Activated T-cell treated with anti-CD3 and anti-CD28 coated beads for 24 hours (primary cell): ENCODE measurements around the gene FOXP1.

ENCODE experiments used
- DNase-seq: peaks from one replicate; pipeline ENCODE4 v3.0.0-alpha.2; 2020; ENCODE audit warnings: low read depth

FOXP1 gene

DNA sequence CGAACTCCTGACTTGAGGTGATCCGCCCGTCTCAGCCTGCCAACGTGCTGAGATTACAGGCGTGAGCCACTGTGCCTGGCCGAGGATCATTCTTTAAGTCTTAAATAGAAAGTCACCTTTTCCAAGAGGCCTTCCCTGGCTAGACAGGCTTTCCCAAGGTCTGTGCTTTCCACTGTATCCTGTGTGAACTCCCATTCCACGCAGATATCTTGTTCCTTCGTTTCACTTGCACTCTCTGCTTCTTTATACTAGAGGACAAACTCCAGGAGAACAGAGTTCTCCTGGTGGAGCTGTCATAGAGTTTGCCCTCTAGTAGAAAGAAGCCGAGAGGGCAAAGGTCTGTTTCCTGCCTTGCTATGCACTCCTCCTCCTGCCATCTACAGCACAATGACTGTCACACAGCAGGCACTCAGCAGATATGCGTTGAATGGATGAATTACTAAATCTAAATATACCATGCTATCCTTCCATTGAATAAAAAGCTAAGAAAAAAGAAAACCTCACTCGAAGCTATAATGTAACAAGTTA lies 211.2 kb downstream of the FOXP1 start:
- no peak for DNase-seq

GRCh38 chr3:71371282-71371681 lies 212.2 kb downstream of the FOXP1 start:
- no peak for DNase-seq

DNA sequence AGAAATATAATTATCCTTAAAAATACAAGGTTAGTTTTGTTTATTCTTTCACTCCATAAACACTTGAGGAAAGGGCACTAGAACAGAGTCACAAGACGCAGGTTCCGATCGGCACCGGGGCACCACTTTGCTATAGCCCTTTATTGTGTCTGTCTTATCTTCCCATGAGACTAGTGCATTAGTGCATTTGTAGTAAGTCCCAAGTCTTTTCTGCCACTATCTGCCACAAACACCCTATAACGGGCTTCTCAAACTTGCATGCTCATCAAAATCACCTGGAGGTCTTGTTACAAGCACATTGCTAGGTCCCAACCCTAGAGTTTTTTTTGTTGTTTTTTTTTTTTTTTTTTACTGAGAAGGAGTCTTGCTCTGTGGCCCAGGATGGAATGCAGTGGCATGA lies 213.1 kb downstream of the FOXP1 start:
- DNase-seq = no peak

GRCh38 chr3:71369701-71370391 lies 213.7 kb downstream of the FOXP1 start:
- DNase-seq = no peak

- DNase-seq = no peak
These were observed 216.4 kb downstream of the FOXP1 start for GRCh38 chr3:71366988-71367604.

DNA sequence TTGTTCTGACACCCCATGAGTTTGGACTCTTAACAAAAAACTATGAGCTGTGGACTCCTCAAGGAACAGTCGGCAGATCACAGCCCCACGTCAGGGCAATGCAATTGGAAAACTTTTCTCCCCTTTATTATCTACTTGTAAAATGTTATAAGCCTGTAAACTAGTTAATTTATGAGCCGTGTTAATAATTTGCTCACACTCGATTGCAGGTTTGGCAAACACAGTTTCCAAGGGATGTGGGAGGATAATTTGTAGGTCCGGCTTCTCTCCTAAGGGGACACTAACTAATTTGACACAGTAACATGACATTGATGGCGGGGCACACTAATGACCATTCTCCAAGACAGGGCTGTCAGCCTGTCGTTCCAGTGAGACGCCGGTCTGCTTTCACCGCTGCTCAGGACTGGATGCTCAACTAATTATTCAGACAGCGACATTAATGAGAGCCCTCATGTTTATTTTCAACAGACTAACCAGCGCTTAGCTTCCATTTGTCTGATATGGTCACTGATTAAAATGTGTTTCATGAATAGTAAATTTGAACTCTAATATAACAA lies 222.1 kb downstream of the FOXP1 start:
- no peak for DNase-seq

DNA sequence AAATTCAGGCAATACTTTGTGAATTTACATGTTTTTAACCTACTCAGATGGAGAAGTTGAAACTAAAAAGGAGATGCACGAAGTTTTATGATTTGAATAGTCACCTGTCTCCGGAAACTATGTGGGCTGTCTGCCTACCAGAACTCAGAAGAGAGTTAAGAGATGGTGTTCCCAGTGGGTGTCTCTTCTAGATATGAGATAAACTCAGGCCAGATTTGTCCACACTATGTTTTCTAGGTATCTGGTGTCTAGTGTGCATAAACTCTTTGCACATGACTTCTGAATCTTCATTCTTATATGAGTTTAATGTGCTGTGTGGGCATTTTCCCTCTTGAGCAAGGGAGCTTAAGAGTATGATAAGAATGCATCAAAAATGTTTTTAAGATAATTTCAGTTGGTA lies 222.8 kb downstream of the FOXP1 start:
- no peak for DNase-seq

DNA sequence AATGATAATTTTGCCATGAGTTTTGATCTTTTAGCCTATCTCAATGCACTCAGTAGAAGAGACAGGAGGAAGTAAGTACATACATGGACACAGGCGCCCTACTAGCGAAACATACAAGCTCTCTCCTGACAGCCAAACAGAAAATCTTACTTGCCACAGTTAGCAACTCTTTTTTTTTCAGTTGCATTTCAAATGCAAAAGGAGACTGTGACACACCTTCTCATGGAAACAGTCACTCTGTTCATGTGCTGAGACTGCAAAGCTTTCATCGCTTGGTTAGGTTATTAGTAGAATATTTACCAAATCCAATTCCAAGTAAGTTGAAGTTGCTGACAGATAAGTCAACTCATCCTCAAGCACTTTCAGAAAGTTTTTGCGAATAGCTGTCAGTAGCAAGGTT lies 223.3 kb downstream of the FOXP1 start:
- no peak for DNase-seq

GRCh38 chr3:71358243-71358642 lies 225.3 kb downstream of the FOXP1 start:
- DNase-seq = no peak

DNA sequence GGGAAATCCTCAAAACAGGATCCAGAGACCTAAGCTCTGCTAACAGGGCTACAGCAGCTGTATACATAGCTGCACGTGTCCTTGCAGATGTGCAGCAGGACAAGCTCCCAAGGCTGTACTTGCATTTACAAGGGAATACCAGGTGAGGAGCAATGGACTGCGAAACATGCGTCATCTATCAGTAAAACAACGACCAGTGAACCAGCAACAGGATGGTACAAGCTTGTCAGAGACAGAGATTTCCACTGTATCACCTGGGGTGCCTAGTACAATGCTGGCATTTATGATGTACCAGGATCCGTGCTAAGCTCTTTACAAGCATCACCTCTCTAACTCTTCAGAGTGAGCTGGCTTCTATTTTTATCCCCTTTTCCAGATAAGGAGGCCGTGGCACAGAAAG lies 227.3 kb downstream of the FOXP1 start:
- DNase-seq = no peak

DNA sequence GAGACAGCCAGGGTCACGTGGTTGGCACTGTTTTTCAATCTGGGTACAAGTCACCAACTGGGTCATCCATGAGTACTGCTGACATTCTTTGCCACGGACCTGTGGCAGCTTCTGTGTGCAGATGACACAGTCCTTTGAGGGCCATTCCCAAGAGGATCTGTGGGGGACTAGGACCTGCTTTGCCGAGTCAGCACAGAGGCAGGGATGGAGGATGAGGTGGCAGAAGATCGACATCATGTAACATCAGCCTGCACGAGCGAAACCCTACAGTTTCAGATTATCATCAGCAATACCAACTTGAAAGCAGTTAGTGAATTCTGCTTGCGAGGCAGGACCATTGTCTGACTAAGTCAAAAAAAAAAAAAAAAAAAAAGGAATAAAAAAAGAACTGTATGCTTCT lies 227.7 kb downstream of the FOXP1 start:
- peak; percentile 42 for DNase-seq

GRCh38 chr3:71355037-71355436 lies 228.5 kb downstream of the FOXP1 start:
- no peak for DNase-seq

- DNase-seq = no peak
These were observed 232.0 kb downstream of the FOXP1 start for GRCh38 chr3:71351403-71352149.

DNA sequence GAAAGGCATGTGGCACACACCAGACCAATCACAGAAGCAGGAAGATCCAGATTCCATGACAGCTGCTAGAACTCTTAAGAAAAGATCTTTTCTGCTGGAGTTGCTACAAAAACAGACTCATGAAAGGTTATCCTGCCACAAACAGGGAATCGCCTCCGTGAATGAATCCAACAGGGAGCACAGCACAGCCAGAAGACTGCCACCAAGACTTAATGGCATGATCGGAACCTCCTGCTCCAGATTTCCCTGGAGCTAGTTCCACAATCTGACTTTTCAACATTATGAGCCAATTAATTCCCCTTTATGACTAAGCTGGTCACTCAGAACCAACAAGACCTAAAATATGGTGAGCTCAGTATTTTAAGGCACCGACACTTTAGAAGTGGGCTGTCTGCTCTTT lies 232.5 kb downstream of the FOXP1 start:
- no peak for DNase-seq

GRCh38 chr3:71348831-71349230 lies 234.7 kb downstream of the FOXP1 start:
- no peak for DNase-seq

- no peak for DNase-seq
These were observed 235.4 kb downstream of the FOXP1 start for GRCh38 chr3:71348001-71348632.

DNA sequence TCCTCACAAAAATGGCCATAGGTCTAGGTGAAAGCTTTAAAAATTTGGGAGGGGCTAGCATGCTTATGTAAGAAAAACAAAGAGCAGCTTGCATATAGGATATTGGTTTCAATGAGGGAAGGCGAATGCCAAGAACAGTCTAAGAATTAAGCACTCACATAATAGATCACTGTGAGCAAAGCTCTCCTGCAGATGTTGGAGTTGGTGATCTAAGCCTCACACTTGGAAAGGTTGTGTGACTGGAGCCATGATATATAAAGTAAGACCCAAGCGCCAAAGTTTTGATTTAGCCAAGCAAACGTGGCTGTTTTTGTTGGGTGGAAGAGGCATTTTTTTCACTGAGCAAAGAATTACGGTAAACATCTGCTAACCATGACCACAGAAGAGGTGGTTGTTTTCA lies 237.5 kb downstream of the FOXP1 start:
- DNase-seq = no peak

GRCh38 chr3:71345429-71346040 lies 238.0 kb downstream of the FOXP1 start:
- DNase-seq = no peak

- DNase-seq = no peak
These were observed 241.8 kb downstream of the FOXP1 start for GRCh38 chr3:71341721-71342120.

DNA sequence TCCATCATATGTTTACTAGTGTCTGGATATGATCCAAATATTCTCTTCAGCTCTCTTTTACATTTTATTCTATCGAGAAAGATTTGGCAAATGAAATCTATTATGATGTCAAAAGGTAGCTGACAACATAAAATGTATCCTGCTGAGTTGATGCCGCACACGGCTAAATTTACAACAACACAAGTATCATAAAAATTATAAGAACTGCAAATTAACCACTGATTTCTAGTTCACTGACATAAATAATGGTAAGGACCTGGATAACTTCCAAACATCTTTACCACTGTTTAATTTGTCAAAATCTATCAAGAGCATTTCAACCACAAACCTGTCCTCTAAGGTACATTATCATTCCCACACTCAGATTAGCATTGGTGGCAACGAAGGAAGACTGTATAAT lies 244.5 kb downstream of the FOXP1 start:
- no peak for DNase-seq

DNA sequence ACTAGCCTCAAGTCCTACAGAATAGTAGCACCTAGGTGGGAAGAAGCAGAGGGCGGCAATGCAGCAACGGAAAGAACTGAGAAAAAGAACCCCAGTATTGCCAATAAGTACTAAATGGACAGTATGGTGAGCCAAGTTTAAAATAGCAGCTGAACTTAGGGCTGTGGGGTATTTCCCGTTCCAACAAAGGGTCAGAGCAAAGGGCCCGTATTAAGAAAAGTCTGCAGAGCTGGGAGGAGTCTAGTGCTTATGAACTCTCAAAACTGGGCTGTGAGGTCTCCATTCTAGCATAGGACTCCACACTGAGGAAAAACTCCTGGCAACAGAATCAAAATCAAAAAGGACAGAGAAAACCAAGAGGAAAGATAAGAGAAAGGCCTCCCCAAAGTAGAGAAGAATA lies 250.7 kb downstream of the FOXP1 start:
- no peak for DNase-seq

GRCh38 chr3:71330909-71331308 lies 252.6 kb downstream of the FOXP1 start:
- no peak for DNase-seq
